Mesothelial cell of epicardium (in vitro differentiated cells): ENCODE data around the gene UPF3A. TPM values are rescaled to one million over a fixed set of nuclear protein-coding genes. Genes with fewer than 3 reads are reported as not detected.

Experiments
- DNase-seq, 2 experiments: peaks; one replicate each; pipeline ENCODE4 v3.0.0; 2021; ENCODE audit warnings: low spot score in 2 of 2; ENCODE audit not compliant: unreplicated experiment in 2 of 2
- H3K27ac Mint-ChIP-seq: 2 replicates; pipeline ENCODE4 v1.8.0; 2021; ENCODE audit warnings: mixed read lengths
- H3K27me3 Mint-ChIP-seq: 2 replicates; pipeline ENCODE4 v1.8.0; 2021; ENCODE audit warnings: low read depth, mixed read lengths
- H3K36me3 Mint-ChIP-seq: 2 replicates; pipeline ENCODE4 v1.8.0; 2021; ENCODE audit warnings: mixed read lengths
- H3K4me1 Mint-ChIP-seq: 2 replicates; pipeline ENCODE4 v1.8.0; 2021; ENCODE audit warnings: mixed read lengths
- H3K4me3 Mint-ChIP-seq: 2 replicates; pipeline ENCODE4 v1.8.0; 2021; ENCODE audit warnings: mild to moderate bottlenecking, moderate library complexity, mixed read lengths
- H3K9me3 Mint-ChIP-seq: 2 replicates; pipeline ENCODE4 v1.8.0; 2021; ENCODE audit warnings: mixed read lengths
- CTCF ChIP-seq: fragments of 200-600 bp; sonication (generic); IDR thresholded peaks from one replicate; pipeline ENCODE4 v1.5.0; 2021; ENCODE audit warnings: antibody characterized with exemption; ENCODE audit not compliant: unreplicated experiment
- total RNA-seq: library from RNA; stranded (reverse); gene quantifications from 3 replicates; pipeline ENCODE4 v1.2.1, GENCODE V29; 2021

The UPF3A gene
- total RNA-seq, 1 donor from 2014 or later, result 123 TPM

- TF ChIP-seq CTCF, result no peak
- Mint-ChIP-seq H3K27ac (peak overlapping the region; percentile 86), H3K27me3 (peaks cover 14% of the 10 kb centered on the region), H3K36me3 (peaks cover 16% of the 10 kb centered on the region), H3K4me1 (peaks cover 19% of the 10 kb centered on the region), H3K9me3 (peaks cover 3% of the 10 kb centered on the region), H3K4me3 (peak overlapping the region; percentile 81)
- DNase-seq, result no peak
Observed at GRCh38 chr13:114236227-114236626, 45.2 kb upstream of the UPF3A start.

- H3K27me3 Mint-ChIP-seq, result peaks cover 5% of the 10 kb centered on the region
- H3K36me3 Mint-ChIP-seq, result peaks cover 23% of the 10 kb centered on the region
- no peak overlapping the region for H3K4me3 Mint-ChIP-seq
- H3K27ac Mint-ChIP-seq, result no peak overlapping the region
- peaks cover 19% of the 10 kb centered on the region for H3K4me1 Mint-ChIP-seq
- no peak for TF ChIP-seq CTCF
- H3K9me3 Mint-ChIP-seq, result peaks cover 3% of the 10 kb centered on the region
- DNase-seq, result no peak
Observed at GRCh38 chr13:114237415-114238112, 43.8 kb upstream of the UPF3A start.

DNA sequence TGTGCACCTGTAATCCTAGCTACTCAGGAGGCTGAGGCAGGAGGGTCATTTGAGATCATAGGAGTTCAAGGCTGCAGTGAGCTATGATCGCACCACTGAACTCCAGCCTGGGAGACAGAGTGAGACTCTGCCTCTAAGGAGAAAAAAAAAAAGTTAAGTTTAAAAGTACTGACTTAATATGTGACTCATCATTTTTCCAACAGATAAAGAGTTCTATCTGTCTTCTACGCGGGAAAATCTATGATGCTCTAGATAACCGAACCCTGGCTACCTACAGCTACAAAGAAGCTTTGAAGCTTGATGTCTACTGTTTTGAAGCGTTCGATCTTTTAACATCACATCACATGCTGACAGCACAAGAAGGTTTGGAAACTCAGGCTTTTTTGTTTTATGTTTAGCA lies 39.5 kb upstream of the UPF3A start:
- peaks cover 43% of the 10 kb centered on the region for H3K36me3 Mint-ChIP-seq
- H3K27ac Mint-ChIP-seq, result no peak overlapping the region
- no peak overlapping the region for H3K4me3 Mint-ChIP-seq
- H3K4me1 Mint-ChIP-seq, result peaks cover 2% of the 10 kb centered on the region
- no peaks in the 10 kb centered on the region for H3K27me3 Mint-ChIP-seq
- no peak for DNase-seq
- TF ChIP-seq CTCF, result no peak
- no peaks in the 10 kb centered on the region for H3K9me3 Mint-ChIP-seq

- H3K4me3 Mint-ChIP-seq, result no peak overlapping the region
- H3K4me1 Mint-ChIP-seq, result no peaks in the 10 kb centered on the region
- no peaks in the 10 kb centered on the region for H3K9me3 Mint-ChIP-seq
- no peak overlapping the region for H3K27ac Mint-ChIP-seq
- TF ChIP-seq CTCF, result no peak
- no peaks in the 10 kb centered on the region for H3K27me3 Mint-ChIP-seq
- peaks cover 50% of the 10 kb centered on the region for H3K36me3 Mint-ChIP-seq
- DNase-seq, result no peak
Observed at GRCh38 chr13:114243971-114244370, 37.4 kb upstream of the UPF3A start.

DNA sequence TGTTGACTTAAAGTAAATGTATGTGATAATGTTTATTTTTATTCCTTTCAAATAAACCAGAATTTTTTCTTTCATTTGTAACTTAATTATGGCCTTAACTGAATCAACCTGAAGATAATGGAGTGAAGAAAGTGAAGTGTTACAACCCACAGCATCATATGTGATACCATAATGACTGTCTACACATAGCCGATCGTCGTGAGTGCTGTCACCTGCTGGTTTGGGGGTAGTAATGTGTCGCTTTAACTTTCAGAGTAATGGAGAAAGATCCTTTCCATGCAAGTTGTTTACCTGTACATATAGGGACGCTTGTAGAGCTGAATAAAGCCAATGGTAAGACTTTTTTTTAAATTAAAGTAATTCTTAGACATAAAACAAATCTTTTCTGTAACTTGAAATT lies 36.8 kb upstream of the UPF3A start:
- H3K27ac Mint-ChIP-seq, result no peak overlapping the region
- H3K36me3 Mint-ChIP-seq, result peaks cover 47% of the 10 kb centered on the region
- no peak overlapping the region for H3K4me3 Mint-ChIP-seq
- DNase-seq, result no peak
- no peak for TF ChIP-seq CTCF
- no peaks in the 10 kb centered on the region for H3K9me3 Mint-ChIP-seq
- no peaks in the 10 kb centered on the region for H3K27me3 Mint-ChIP-seq
- H3K4me1 Mint-ChIP-seq, result no peaks in the 10 kb centered on the region
